HG03354 (cell line): ENCODE data around the gene PIGQ.
"Not testable (repeated sequence)": the region's sequence is repeated elsewhere in the genome, so short reads cannot be mapped to it uniquely, and the experiment has no call there.

ENCODE experiments used
- ATAC-seq: cut with Tn5 transposase; IDR thresholded peaks from one replicate; pipeline ENCODE4 v1.9.1; 2021; ENCODE audit warnings: mild to moderate bottlenecking; ENCODE audit not compliant: unreplicated experiment, poor library complexity, severe bottlenecking

Gene PIGQ

GRCh38 chr16:595942-596735 lies 26.4 kb downstream of the PIGQ start:
- no peak for ATAC-seq

- ATAC-seq: no peak
Measured at GRCh38 chr16:596736-597060, 26.9 kb downstream of the PIGQ start.

GRCh38 chr16:597655-598054 lies 27.9 kb downstream of the PIGQ start:
- ATAC-seq: not testable (repeated sequence)

GRCh38 chr16:598823-599739 lies 29.3 kb downstream of the PIGQ start:
- ATAC-seq: no peak

GRCh38 chr16:600781-601180 lies 31.0 kb downstream of the PIGQ start:
- ATAC-seq: no peak

- no peak for ATAC-seq
Measured at GRCh38 chr16:603933-604332, 34.2 kb downstream of the PIGQ start.

- ATAC-seq: no peak
Measured at GRCh38 chr16:606656-607307, 37.0 kb downstream of the PIGQ start.

GRCh38 chr16:608019-608418 lies 38.3 kb downstream of the PIGQ start:
- ATAC-seq: no peak

GRCh38 chr16:609316-609715 lies 39.5 kb downstream of the PIGQ start:
- ATAC-seq: no peak

- no peak for ATAC-seq
Measured at GRCh38 chr16:609984-610383, 40.2 kb downstream of the PIGQ start.

GRCh38 chr16:610513-611381 lies 41.0 kb downstream of the PIGQ start:
- no peak for ATAC-seq

GRCh38 chr16:615122-615521 lies 45.4 kb downstream of the PIGQ start:
- ATAC-seq: no peak

GRCh38 chr16:616733-617586 lies 47.2 kb downstream of the PIGQ start:
- ATAC-seq: no peak

GRCh38 chr16:617855-618254 lies 48.1 kb downstream of the PIGQ start:
- ATAC-seq: no peak

GRCh38 chr16:619476-620100 lies 49.8 kb downstream of the PIGQ start:
- no peak for ATAC-seq

GRCh38 chr16:620700-621525 lies 51.1 kb downstream of the PIGQ start:
- ATAC-seq: no peak

- ATAC-seq: no peak
Measured at GRCh38 chr16:621526-622105, 51.8 kb downstream of the PIGQ start.
